IMR-90 (cell line): Measurements from ENCODE around the gene CLDN34. TPM values are rescaled to one million over a fixed set of nuclear protein-coding genes. Genes with fewer than 3 reads are reported as not detected.

Experiments used
- ATAC-seq: fragments of 200-7000 bp; cut with Tn5 transposase; 2 replicates; pipeline ENCODE4 v1.9.1; 2020; ENCODE audit warnings: low read depth, mild to moderate bottlenecking, moderate library complexity
- BruUV-seq: library from RNA; stranded (reverse); fragments of 400-500 nt; replicated peaks from 2 replicates; lab custom pipeline; 2021; lab: Mats Ljungman, UMichigan
- CTCF ChIA-PET: fragments of 300-600 bp; formaldehyde crosslinking; extraction: SDS; loops from one replicate; lab custom pipeline; 2021; ENCODE audit warnings: antibody characterized with exemption; lab: Yijun Ruan, JAX
- POLR2A ChIA-PET: fragments of 300-600 bp; sonication (Branson Sonifier 250); formaldehyde crosslinking; loops from one replicate; lab custom pipeline; 2022; ENCODE audit warnings: antibody characterized with exemption; ENCODE audit not compliant: unreplicated experiment; lab: Charles Lee
- DNase-seq: peaks from one replicate; pipeline ENCODE4 v3.0.0; 2013
- H2AFZ ChIP-seq: replicated peaks from 2 replicates; pipeline ENCODE3; 2013; ENCODE audit warnings: low read length, mild to moderate bottlenecking; ENCODE audit not compliant: poor library complexity
- H2AK5ac ChIP-seq: 2 replicates; pipeline ENCODE4 v1.6.1; 2013; ENCODE audit warnings: low read depth, low read length, inconsistent platforms
- H2AK9ac ChIP-seq: replicated peaks from 2 replicates; pipeline ENCODE3; 2013; ENCODE audit warnings: mild to moderate bottlenecking, low read depth, low read length, moderate library complexity; ENCODE audit not compliant: poor library complexity
- H2BK120ac ChIP-seq: 2 replicates; pipeline ENCODE4 v1.6.1; 2013; ENCODE audit warnings: low read depth, low read length, inconsistent platforms
- H2BK15ac ChIP-seq: 3 replicates; pipeline ENCODE4 v1.6.1; 2013; ENCODE audit warnings: low read depth, low read length, inconsistent platforms
- H2BK20ac ChIP-seq: 2 replicates; pipeline ENCODE4 v1.6.1; 2013; ENCODE audit warnings: low read depth, mild to moderate bottlenecking, inconsistent platforms, low read length, moderate library complexity
- H2BK5ac ChIP-seq: 2 replicates; pipeline ENCODE4 v1.6.1; 2013; ENCODE audit warnings: mild to moderate bottlenecking, low read depth, low read length, inconsistent platforms; ENCODE audit not compliant: poor library complexity, severe bottlenecking
- H3K14ac ChIP-seq: replicated peaks from 2 replicates; pipeline ENCODE4 v1.6.1; 2013; ENCODE audit warnings: low read depth, low read length, inconsistent platforms
- H3K18ac ChIP-seq: 2 replicates; pipeline ENCODE4 v1.6.1; 2013; ENCODE audit warnings: low read depth, low read length, control low read depth
- H3K23ac ChIP-seq: 2 replicates; pipeline ENCODE4 v1.6.1; 2013; ENCODE audit warnings: low read depth, low read length, inconsistent platforms
- H3K27ac ChIP-seq: 2 replicates; pipeline ENCODE4 v1.5.1; 2013; ENCODE audit warnings: mild to moderate bottlenecking, control low read depth, low read length; ENCODE audit not compliant: insufficient read depth
- H3K27me3 ChIP-seq: 2 replicates; pipeline ENCODE4 v1.6.1; 2013; ENCODE audit warnings: low read length; ENCODE audit not compliant: control insufficient read depth, insufficient read depth
- H3K36me3 ChIP-seq: 2 replicates; pipeline ENCODE4 v1.6.1; 2013; ENCODE audit warnings: low read length, mixed read lengths; ENCODE audit not compliant: control insufficient read depth, insufficient read depth
- H3K4ac ChIP-seq: 2 replicates; pipeline ENCODE4 v1.6.1; 2013; ENCODE audit warnings: low read depth, low read length, inconsistent platforms
- H3K4me1 ChIP-seq: 2 replicates; pipeline ENCODE4 v1.6.1; 2013; ENCODE audit warnings: low read length, mixed read lengths; ENCODE audit not compliant: control insufficient read depth, insufficient read depth
- H3K4me2 ChIP-seq: 2 replicates; pipeline ENCODE4 v1.6.1; 2013; ENCODE audit warnings: low read depth, mild to moderate bottlenecking, control low read depth, low read length, moderate library complexity
- H3K4me3 ChIP-seq: 2 replicates; pipeline ENCODE4 v1.5.1; 2013; ENCODE audit warnings: low read depth, mild to moderate bottlenecking, control low read depth, low read length, moderate library complexity; ENCODE audit not compliant: insufficient read depth
- H3K56ac ChIP-seq: 2 replicates; pipeline ENCODE4 v1.6.1; 2013; ENCODE audit warnings: low read length, inconsistent platforms; ENCODE audit not compliant: insufficient read depth; ENCODE audit errors: extremely low read depth
- H3K79me1 ChIP-seq, 2 experiments: 2 replicates each; pipeline ENCODE4 v1.6.1; 2013; ENCODE audit warnings: low read length in 2 of 2, inconsistent platforms in 1 of 2, low read depth in 1 of 2
- H3K9ac ChIP-seq: 2 replicates; pipeline ENCODE4 v1.6.1; 2013; ENCODE audit warnings: low read depth, low read length, control low read depth
- H3K9me1 ChIP-seq: 2 replicates; pipeline ENCODE4 v1.6.1; 2013; ENCODE audit warnings: low read length, inconsistent platforms; ENCODE audit not compliant: insufficient read depth
- H3K9me3 ChIP-seq: 2 replicates; pipeline ENCODE4 v1.6.1; 2013; ENCODE audit warnings: low read length; ENCODE audit not compliant: control insufficient read depth, insufficient read depth
- H4K20me1 ChIP-seq: 2 replicates; pipeline ENCODE4 v1.6.1; 2013; ENCODE audit warnings: low read length, inconsistent platforms; ENCODE audit not compliant: insufficient read depth
- H4K5ac ChIP-seq: 2 replicates; pipeline ENCODE4 v1.6.1; 2013; ENCODE audit warnings: mild to moderate bottlenecking, low read depth, low read length, control low read depth
- H4K8ac ChIP-seq, 2 experiments: 2 replicates each; pipeline ENCODE4 v1.6.1; 2013; ENCODE audit warnings: low read depth in 2 of 2, low read length in 2 of 2, control low read depth in 1 of 2, inconsistent platforms in 1 of 2
- H4K91ac ChIP-seq: 2 replicates; pipeline ENCODE4 v1.6.1; 2013; ENCODE audit warnings: low read depth, low read length, inconsistent platforms; ENCODE audit not compliant: insufficient read depth
- BHLHE40 ChIP-seq: fragments of 150-350 bp; IDR thresholded peaks from 2 replicates; pipeline ENCODE4 v1.6.1; 2016; ENCODE audit warnings: mild to moderate bottlenecking, low read depth, low read length
- CEBPB ChIP-seq: IDR thresholded peaks from 2 replicates; pipeline ENCODE4 v1.6.1; 2012; ENCODE audit warnings: low read depth, low read length, improper control_type of control experiment
- CHD1 ChIP-seq: IDR thresholded peaks from 2 replicates; pipeline ENCODE4 v1.6.1; 2012; ENCODE audit warnings: low read depth, low read length, improper control_type of control experiment
- RAD21 ChIP-seq: IDR thresholded peaks from 2 replicates; pipeline ENCODE4 v1.6.1; 2012; ENCODE audit warnings: low read length, improper control_type of control experiment
- RFX5 ChIP-seq: IDR thresholded peaks from 2 replicates; pipeline ENCODE4 v1.8.0; 2012; ENCODE audit warnings: low read depth, mild to moderate bottlenecking, low read length, moderate library complexity
- WGBS, 2 experiments: methylation state at CpG; one replicate each; pipeline versions ENCODE4 v1.1.5 to v1.1.7; 2013; ENCODE audit warnings: missing lambda C conversion rate in 2 of 2; ENCODE audit not compliant: insufficient read length in 1 of 2; ENCODE audit errors: extremely low coverage in 2 of 2; 5-methylcytosine and 5-hydroxymethylcytosine counted together
- dilution Hi-C: fragments of 300-500 bp; cut with HindIII; formaldehyde crosslinking; loops from one replicate; pipeline ENCODE4 v1.14.3; 2018; ENCODE audit warnings: low sequenced_read_pairs; ENCODE audit not compliant: unreplicated experiment
- in situ Hi-C: fragments of 300-500 bp; cut with MboI; formaldehyde crosslinking; loops from 3 replicates; pipeline ENCODE4 v1.14.3; 2019; ENCODE audit warnings: low sequenced_read_pairs, inconsistent platforms, mixed read lengths
- intact Hi-C: fragments of 100-400 bp; cut with micrococcal nuclease; formaldehyde crosslinking; loops from 2 replicates; pipeline ENCODE4 v1.10.0; 2022
- polyA plus RNA-seq, 3 experiments: library from polyadenylated mRNA; depleted of rRNA; stranded (reverse); fragments of >200 nt; gene quantifications; 2 replicates each; pipeline ENCODE4 v1.2.3, GENCODE V29; 2012; ENCODE audit warnings: low replicate concordance in 1 of 3
- total RNA-seq: library from RNA; depleted of rRNA; stranded (reverse); fragments of >200 nt; gene quantifications from 2 replicates; pipeline ENCODE4 v1.2.3, GENCODE V29; 2012
- TF ChIP-seq, protein P1 (sequence below): fragments of 150-350 bp; IDR thresholded peaks from 2 replicates; pipeline ENCODE4 v1.6.1; 2017; ENCODE audit warnings: mild to moderate bottlenecking, antibody characterized with exemption, low read length, low read depth
- TF ChIP-seq, protein P2 (sequence below): conservative IDR thresholded peaks from 2 replicates; pipeline ENCODE4 v1.5.1; 2012; ENCODE audit warnings: mild to moderate bottlenecking, low read depth, low read length, improper control_type of control experiment

Gene CLDN34
- total and polyA plus RNA-seq, 2 of the 4 experiments (the other 2 are of a cell fraction): 0.14 TPM; not detected in 1

DNA sequence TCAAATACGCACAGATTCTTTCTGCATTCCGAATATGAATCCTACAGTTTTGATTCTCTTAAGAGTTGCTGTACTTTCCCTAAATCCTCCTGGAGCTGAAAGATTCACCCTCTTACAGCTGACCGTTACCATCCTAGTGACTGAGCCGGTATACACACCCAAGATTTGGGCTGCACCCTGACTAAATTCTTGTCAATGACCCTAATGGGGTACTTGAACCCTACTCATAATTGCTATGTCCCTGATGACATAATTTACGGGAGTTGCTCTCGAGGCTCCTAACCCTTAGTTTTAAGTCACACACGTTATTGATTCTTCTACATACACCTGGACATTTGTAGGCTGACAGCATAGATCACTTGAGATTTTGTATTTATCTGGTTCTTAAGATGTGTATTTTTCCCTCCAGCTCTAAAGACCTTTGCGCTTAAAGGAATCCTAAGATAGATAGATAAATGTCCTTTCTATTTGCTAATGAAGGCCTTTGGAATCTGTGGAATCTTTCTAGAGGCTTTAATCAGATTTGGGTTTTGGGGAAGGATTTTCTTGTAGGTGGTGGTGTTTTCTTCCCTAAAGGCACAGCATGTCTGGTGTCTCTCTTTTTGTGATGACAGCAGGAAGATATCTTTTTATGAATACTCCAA, 37.8 kb downstream of the CLDN34 start:
- no peaks in the 10 kb centered on the region for H4K20me1 ChIP-seq
- H3K27ac ChIP-seq: no peak overlapping the region
- peaks cover 4% of the 10 kb centered on the region for H3K4me1 ChIP-seq
- no peaks in the 10 kb centered on the region for H3K79me1 ChIP-seq
- no peak overlapping the region for H3K56ac ChIP-seq
- H3K36me3 ChIP-seq: no peaks in the 10 kb centered on the region
- H2AK9ac ChIP-seq: no peak overlapping the region
- ChIA-PET POLR2A (no interaction called here), CTCF (no interaction called here)
- BruUV-seq: no TSS peak
- TF ChIP-seq, protein P1, sequence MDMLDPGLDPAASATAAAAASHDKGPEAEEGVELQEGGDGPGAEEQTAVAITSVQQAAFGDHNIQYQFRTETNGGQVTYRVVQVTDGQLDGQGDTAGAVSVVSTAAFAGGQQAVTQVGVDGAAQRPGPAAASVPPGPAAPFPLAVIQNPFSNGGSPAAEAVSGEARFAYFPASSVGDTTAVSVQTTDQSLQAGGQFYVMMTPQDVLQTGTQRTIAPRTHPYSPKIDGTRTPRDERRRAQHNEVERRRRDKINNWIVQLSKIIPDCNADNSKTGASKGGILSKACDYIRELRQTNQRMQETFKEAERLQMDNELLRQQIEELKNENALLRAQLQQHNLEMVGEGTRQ: no peak
- TF ChIP-seq RAD21: no peak
- TF ChIP-seq CHD1: no peak
- no peak for TF ChIP-seq RFX5
- no peak for TF ChIP-seq CEBPB
- no peak for TF ChIP-seq BHLHE40
- TF ChIP-seq, protein P2, sequence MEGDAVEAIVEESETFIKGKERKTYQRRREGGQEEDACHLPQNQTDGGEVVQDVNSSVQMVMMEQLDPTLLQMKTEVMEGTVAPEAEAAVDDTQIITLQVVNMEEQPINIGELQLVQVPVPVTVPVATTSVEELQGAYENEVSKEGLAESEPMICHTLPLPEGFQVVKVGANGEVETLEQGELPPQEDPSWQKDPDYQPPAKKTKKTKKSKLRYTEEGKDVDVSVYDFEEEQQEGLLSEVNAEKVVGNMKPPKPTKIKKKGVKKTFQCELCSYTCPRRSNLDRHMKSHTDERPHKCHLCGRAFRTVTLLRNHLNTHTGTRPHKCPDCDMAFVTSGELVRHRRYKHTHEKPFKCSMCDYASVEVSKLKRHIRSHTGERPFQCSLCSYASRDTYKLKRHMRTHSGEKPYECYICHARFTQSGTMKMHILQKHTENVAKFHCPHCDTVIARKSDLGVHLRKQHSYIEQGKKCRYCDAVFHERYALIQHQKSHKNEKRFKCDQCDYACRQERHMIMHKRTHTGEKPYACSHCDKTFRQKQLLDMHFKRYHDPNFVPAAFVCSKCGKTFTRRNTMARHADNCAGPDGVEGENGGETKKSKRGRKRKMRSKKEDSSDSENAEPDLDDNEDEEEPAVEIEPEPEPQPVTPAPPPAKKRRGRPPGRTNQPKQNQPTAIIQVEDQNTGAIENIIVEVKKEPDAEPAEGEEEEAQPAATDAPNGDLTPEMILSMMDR: no peak
- DNase-seq: no peak
- H4K5ac ChIP-seq: no peak overlapping the region
- H3K4me3 ChIP-seq: no peak overlapping the region
- no peak overlapping the region for H3K18ac ChIP-seq
- H4K8ac ChIP-seq: no peak overlapping the region; a peak in 1 of 4 replicates
- peak overlapping the region; percentile 24; the same call in 1 of the 2 replicates for H2AK5ac ChIP-seq
- 64% methylated on average over 2 of the region's 8 CpGs; no CpG with 5 or more reads in 1 of the 2 experiments for WGBS, 2 experiments
- H3K27me3 ChIP-seq: no peaks in the 10 kb centered on the region
- dilution Hi-C loops (no loop called here), in situ Hi-C loops (no loop called here), intact Hi-C loops (no loop called here)
- peaks cover 5% of the 10 kb centered on the region; the same call in 1 of the 2 replicates for H3K9me1 ChIP-seq
- no peak overlapping the region for H2BK15ac ChIP-seq
- H3K4ac ChIP-seq: 0 out of 2 replicates have a peak overlapping the region, but pooled peaks have one; percentile 24
- H2BK120ac ChIP-seq: no peak overlapping the region
- H2AFZ ChIP-seq: no peak overlapping the region
- no peak overlapping the region for H3K23ac ChIP-seq
- H2BK5ac ChIP-seq: no peak overlapping the region
- ATAC-seq: no peak
- no peak overlapping the region for H3K9ac ChIP-seq
- H3K4me2 ChIP-seq: no peak overlapping the region
- peak overlapping the region; percentile 58; the same call in 1 of the 2 replicates for H2BK20ac ChIP-seq
- H3K9me3 ChIP-seq: no peaks in the 10 kb centered on the region
- H3K14ac ChIP-seq: no peak overlapping the region
- H4K91ac ChIP-seq: no peak overlapping the region
